HG03469 (cell line): Measurements from ENCODE around the gene RCBTB2.
"Not testable (repeated sequence)": the region's sequence is repeated elsewhere in the genome, so short reads cannot be mapped to it uniquely, and the experiment has no call there.

Experiments used
- ATAC-seq: cut with Tn5 transposase; IDR thresholded peaks from one replicate; pipeline ENCODE4 v1.9.1; 2021; ENCODE audit warnings: mild to moderate bottlenecking, moderate library complexity, moderate number of reproducible peaks; ENCODE audit not compliant: unreplicated experiment

The RCBTB2 gene

GRCh38 chr13:48532506-48533499 lies at the start of gene RCBTB2:
Gene RCBTB2 (minus strand): TSS chr13:48533080. CDS start chr13:48521939, 11,141 bp downstream.
- ATAC-seq, result peak; percentile 64

DNA sequence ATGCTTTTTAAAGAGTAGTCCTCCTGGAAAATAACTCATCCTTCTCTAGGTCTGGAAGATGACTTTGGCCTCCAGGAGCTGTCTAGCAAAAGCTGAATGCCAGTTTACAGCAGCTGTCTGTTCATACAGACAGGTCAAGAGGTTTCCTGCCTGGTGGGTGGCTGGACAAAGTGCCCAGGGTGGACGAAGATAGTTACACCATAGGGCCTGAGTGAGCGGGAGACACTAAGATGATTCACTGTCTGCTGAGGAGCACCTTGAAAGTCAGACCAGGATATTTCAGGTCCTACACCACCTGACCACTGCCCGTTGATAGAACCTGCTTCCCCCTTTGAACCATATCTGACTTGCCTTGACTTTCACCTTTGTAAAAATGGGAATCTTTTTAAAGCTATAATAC lies 49.2 kb upstream of the RCBTB2 start:
- ATAC-seq, result no peak

DNA sequence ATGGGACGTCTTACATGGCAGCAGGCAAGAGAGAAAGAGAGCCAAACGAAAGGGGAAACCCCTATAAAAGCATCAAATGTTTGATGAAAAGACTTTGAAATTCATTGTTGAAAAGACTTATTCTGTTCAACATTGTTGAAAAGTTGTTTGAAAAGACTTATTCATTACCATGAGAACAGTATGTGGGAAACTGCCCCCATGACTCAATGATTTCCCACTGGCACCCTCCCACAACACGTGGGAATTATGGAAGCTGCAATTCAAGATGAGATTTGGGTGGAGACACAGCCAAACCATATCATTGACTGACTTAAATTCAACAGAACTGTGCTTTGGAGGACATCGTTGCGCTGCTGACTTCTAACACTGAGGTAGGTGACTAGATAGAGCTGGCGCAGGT lies 48.0 kb upstream of the RCBTB2 start:
- ATAC-seq, result no peak

- no peak for ATAC-seq
These were observed 47.4 kb upstream of the RCBTB2 start for GRCh38 chr13:48580185-48580803.

GRCh38 chr13:48579919-48580180 lies 47.0 kb upstream of the RCBTB2 start:
- not testable (repeated sequence) for ATAC-seq

- ATAC-seq, result peak; percentile 64
These were observed 46.5 kb upstream of the RCBTB2 start for GRCh38 chr13:48579165-48579918.

DNA sequence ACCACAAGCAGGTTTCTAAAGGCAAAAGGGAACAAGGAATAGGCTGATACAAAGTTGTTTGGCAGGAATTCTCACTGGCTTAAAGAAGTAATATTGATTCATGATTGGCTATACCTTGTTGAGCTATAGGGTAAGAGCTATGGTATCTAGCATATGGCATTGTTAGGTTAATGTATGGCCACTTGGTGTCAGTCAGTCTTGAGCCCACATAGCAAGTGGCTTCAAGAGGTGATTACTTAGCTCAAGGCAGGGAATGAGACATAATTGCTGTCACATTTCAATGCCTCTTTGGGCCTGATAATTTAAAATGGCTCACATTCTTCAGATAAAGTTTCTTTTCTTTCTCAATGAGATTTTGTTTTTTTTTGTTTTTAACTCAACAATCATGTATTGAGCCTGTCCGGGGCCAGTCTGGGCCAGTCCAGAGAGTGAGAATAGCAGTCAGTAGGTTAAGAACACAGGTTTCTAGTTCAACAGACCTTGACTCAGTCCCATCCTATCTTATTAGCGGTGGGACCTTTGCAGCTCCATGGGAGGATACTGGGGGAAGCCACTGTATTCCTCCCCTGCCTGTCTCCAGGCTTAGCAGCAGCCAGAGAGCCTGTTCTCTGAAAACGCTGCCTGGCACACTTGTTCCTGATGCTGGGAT lies 45.8 kb upstream of the RCBTB2 start:
- ATAC-seq, result peak; percentile 42

GRCh38 chr13:48576448-48577010 lies 43.6 kb upstream of the RCBTB2 start:
- no peak for ATAC-seq

DNA sequence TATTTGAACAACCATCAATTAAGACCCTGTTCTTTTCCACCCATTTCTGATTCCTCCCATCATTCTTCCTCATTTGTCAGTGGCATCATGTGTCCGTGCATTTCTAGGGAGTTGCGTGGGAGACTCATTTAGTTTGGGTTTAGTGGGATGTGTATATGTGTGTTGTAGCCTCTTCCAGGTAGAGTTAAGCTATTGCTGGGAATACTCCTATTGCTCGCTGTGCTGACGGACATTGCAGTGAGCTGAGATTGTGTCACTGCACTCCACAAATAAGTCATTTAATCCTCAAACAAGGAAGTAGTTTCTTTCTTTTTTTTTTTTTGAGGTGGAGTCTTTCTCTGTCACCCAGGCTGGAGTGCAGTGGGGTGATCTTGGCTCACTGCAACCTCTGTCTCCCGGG lies 42.2 kb upstream of the RCBTB2 start:
- no peak for ATAC-seq

- no peak for ATAC-seq
These were observed 41.3 kb upstream of the RCBTB2 start for GRCh38 chr13:48574041-48574796.

- no peak for ATAC-seq
These were observed 40.5 kb upstream of the RCBTB2 start for GRCh38 chr13:48573213-48574007.

DNA sequence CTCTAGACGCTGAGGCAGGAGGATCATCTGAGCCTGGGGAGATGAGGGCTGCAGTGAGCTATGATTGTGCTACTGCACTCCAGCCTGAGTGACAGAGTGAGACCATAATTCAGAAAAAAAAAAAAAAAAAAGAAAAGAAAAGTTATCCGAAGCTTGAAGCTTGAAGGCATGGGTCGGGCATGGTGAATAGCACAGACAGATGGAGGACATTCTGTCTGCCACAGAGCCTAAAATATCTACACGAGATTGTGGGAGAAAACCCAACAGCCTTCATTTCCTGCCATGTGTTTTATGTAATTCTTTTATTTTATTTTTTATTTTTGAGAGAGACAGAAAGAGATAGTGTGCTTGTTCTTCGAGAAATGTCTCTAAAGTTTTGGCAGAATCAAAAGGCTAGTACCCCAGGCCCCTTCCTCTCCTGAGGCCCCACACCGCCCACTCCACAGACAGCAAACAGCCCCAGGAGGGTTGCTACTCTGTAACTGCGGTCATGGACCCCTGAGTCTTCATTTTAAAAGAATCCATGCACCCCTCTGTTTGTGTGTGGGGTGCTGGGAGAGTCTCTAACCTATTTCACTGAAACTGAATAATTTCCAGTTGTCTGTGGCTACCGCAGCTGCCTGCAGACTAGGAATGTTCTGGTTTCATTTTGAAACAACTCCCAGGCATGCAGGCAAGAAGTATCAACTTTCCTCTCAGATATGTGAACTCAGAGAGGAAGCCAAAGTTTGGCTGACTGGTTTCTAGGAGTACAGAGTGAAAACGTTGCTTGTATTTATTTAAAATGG lies 38.4 kb upstream of the RCBTB2 start:
- ATAC-seq, result no peak

- no peak for ATAC-seq
These were observed 37.4 kb upstream of the RCBTB2 start for GRCh38 chr13:48570216-48570828.

DNA sequence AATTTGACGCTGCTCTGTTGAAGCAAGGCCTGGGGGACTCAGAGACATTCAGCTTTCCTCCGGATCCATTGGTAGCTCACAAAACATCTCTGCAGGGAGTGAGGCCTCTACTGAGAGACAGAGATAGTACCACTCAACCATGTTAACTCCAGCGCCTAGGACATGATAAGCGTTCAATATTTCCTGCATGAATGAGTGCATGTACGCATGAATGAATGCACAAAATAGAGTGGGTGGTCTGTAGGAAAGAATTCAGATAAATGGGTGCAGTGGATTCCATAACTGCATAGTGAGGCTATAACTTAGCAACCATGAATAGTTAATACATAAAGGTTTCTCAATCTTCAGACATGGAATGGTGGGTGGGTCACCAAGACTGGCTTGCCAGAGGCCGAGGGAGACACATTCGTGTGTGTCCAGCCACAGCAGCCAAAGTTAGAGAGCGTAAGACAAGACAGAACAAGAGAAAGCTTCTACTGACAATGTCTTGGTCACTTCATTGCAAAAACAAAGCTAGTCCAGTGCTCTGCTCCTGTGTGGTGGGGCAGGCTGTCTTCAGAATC lies 36.3 kb upstream of the RCBTB2 start:
- no peak for ATAC-seq

DNA sequence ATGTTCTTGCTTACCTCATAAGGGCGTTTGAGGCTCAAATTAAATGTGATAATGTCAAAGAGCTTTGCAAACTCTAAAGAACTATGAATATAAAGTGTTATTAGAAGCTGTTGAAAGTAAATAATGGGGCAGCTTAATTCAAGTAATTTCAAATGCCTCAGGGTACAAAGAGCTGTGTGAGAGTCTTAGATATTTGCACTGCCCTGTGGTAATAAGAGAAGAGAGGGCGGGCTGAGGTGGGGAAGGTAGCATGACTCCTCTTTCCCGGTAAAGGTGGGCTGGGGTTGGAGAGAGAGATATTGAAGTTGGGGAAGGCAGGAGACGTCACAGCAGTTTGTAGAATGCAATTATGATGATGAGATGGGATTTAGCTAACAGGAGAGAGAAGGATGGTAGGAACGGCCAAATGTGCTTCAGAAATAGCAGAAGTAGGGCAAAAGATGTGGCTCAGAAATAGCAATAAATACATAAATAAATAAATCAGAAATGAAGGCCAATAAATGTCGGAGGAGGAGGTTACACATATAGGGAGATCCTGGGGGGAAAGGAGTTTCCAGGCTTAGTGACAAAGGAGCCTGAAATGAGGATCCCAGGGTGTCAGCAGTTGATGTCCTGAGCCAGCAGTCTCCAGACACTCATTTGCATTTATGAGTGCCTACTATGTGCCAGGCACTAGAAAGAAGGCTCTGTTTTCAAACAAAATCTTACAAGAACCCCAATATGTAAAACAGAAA lies 35.7 kb upstream of the RCBTB2 start:
- no peak for ATAC-seq

- ATAC-seq, result no peak
These were observed 34.9 kb upstream of the RCBTB2 start for GRCh38 chr13:48567515-48568369.
